Mesendoderm (in vitro differentiated cells): ENCODE data around the gene EYA2.
"Not testable (repeated sequence)": the region's sequence is repeated elsewhere in the genome, so short reads cannot be mapped to it uniquely, and the experiment has no call there.

ENCODE experiments used
- DNase-seq: peaks from one replicate; pipeline ENCODE4 v3.0.0; 2013
- H2AK5ac ChIP-seq: 2 replicates; pipeline ENCODE4 v1.6.1; 2013; ENCODE audit warnings: low read length, inconsistent platforms
- H2BK120ac ChIP-seq: 2 replicates; pipeline ENCODE4 v1.6.1; 2013; ENCODE audit warnings: low read depth, mild to moderate bottlenecking, low read length, moderate library complexity, mixed read lengths
- H2BK15ac ChIP-seq: replicated peaks from 2 replicates; pipeline ENCODE4 v1.6.1; 2013; ENCODE audit warnings: low read depth, mild to moderate bottlenecking, moderate library complexity
- H2BK5ac ChIP-seq: 2 replicates; pipeline ENCODE4 v1.6.1; 2013; ENCODE audit warnings: low read length, inconsistent platforms
- H3K18ac ChIP-seq: 2 replicates; pipeline ENCODE4 v1.6.1; 2013; ENCODE audit warnings: mild to moderate bottlenecking, low read length, mixed read lengths
- H3K23ac ChIP-seq: one replicate; pipeline ENCODE4 v1.6.1; 2013; ENCODE audit warnings: low read length
- H3K27ac ChIP-seq: 2 replicates; pipeline ENCODE4 v1.5.1; 2013; ENCODE audit warnings: low read depth, mild to moderate bottlenecking, inconsistent platforms, low read length, moderate library complexity
- H3K27me3 ChIP-seq: 2 replicates; pipeline ENCODE4 v1.6.1; 2013; ENCODE audit warnings: low read length, control low read depth, mild to moderate bottlenecking, inconsistent platforms; ENCODE audit not compliant: insufficient read depth, poor library complexity
- H3K36me3 ChIP-seq: 2 replicates; pipeline ENCODE4 v1.6.1; 2013; ENCODE audit warnings: low read length, inconsistent platforms; ENCODE audit not compliant: control insufficient read depth, insufficient read depth
- H3K4ac ChIP-seq: one replicate; pipeline ENCODE4 v1.6.1; 2013; ENCODE audit warnings: low read depth, mild to moderate bottlenecking, low read length, moderate library complexity
- H3K4me1 ChIP-seq: 2 replicates; pipeline ENCODE4 v1.6.1; 2013; ENCODE audit warnings: low read depth, low read length, inconsistent platforms; ENCODE audit not compliant: control insufficient read depth
- H3K4me2 ChIP-seq: 2 replicates; pipeline ENCODE4 v1.6.1; 2013; ENCODE audit warnings: low read length
- H3K4me3 ChIP-seq: 2 replicates; pipeline ENCODE4 v1.5.1; 2013; ENCODE audit warnings: mild to moderate bottlenecking, low read length
- H3K56ac ChIP-seq: one replicate; pipeline ENCODE4 v1.6.1; 2013; ENCODE audit warnings: low read length
- H3K79me1 ChIP-seq: 2 replicates; pipeline ENCODE4 v1.6.1; 2013; ENCODE audit warnings: low read length, inconsistent platforms
- H3K79me2 ChIP-seq: 2 replicates; pipeline ENCODE4 v1.6.1; 2013; ENCODE audit warnings: mild to moderate bottlenecking, low read length; ENCODE audit not compliant: control insufficient read depth, insufficient read depth
- H3K9ac ChIP-seq: 2 replicates; pipeline ENCODE4 v1.6.1; 2013; ENCODE audit warnings: low read length, inconsistent platforms
- H4K5ac ChIP-seq: one replicate; pipeline ENCODE4 v1.6.1; 2013; ENCODE audit warnings: low read length
- H4K8ac ChIP-seq: one replicate; pipeline ENCODE4 v1.6.1; 2013; ENCODE audit warnings: low read depth, mild to moderate bottlenecking, control low read depth, low read length, moderate library complexity
- WGBS: extraction: QIAGEN DNeasy Blood & Tissue Kit; methylation state at CpG from one replicate; pipeline ENCODE4 v1.1.7; 2013; ENCODE audit warnings: low lambda C conversion rate, missing lambda C conversion rate; ENCODE audit not compliant: insufficient coverage; ENCODE audit errors: extremely low coverage; 5-methylcytosine and 5-hydroxymethylcytosine counted together

EYA2 gene

DNA sequence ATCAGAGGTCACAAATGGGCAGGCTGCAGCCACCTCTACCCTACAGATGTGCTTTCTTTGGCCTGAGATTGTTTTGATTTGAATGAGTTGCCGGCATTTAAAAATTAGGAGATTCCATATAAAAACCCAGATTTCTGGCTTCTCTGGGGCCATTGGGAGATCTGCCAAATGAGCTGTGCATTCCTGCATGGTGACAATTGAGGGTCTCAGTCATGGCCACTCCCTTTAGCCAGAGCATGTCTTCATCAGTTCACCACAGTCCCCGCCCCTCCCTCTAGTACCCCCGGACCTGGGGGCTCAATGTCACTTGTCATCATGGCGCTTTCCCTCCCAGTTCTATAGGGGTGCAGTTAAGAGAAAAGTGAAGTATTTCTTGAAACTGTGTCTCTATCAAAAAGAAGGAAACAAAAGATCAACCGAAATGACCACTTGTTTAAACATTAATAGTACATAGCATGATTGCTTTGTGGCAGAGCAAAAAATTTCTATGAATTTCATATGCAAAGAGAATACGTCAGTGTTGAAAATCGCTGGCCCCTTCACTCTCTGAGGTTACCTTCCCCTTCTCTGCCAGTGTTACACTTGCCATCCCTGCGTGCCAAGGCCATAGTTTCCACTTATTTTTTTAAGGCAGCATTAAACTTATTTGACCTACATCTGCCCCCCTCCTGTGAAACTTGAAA is 21.1 kb downstream of the EYA2 start:
- Histone ChIP-seq H3K36me3 (no peaks in the 10 kb centered on the region), H3K4me2 (no peak overlapping the region), H3K27me3 (no peaks in the 10 kb centered on the region), H2AK5ac (no peak overlapping the region), H3K79me1 (no peaks in the 10 kb centered on the region), H2BK5ac (no peak overlapping the region), H3K9ac (no peak overlapping the region), H2BK15ac (no peak overlapping the region), H3K4ac (no peak overlapping the region), H3K56ac (no peak overlapping the region), H4K8ac (no peak overlapping the region), H3K18ac (no peak overlapping the region), H3K27ac (no peak overlapping the region), H3K4me1 (no peaks in the 10 kb centered on the region), H3K4me3 (no peak overlapping the region), H3K79me2 (no peaks in the 10 kb centered on the region), H2BK120ac (no peak overlapping the region), H3K23ac (no peak overlapping the region), H4K5ac (no peak overlapping the region)
- DNase-seq = no peak
- WGBS = no CpG with 5 or more reads among the region's 8 CpGs

DNA sequence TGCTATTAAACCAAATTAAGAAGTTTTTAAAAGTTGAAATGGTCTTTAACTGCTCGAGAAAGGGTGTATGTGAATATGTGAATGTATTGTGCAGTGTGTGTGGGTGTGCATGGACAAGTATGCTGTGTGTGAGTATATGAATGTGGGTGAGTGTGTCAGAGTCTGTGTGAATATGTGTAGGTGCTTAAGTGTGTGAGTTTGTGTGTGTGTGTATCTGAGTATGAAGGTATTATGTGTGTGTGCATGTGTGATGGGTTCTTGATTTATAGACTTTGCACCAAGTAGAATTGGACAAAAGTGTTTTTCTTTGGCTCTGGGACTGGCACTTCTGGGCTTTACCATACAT is 21.6 kb downstream of the EYA2 start:
- Histone ChIP-seq H3K27ac (no peak overlapping the region), H3K27me3 (no peaks in the 10 kb centered on the region), H3K18ac (no peak overlapping the region), H4K8ac (no peak overlapping the region), H3K4me2 (no peak overlapping the region), H3K4ac (no peak overlapping the region), H2BK15ac (no peak overlapping the region), H3K79me2 (no peaks in the 10 kb centered on the region), H3K56ac (no peak overlapping the region), H3K36me3 (no peaks in the 10 kb centered on the region), H3K4me1 (no peaks in the 10 kb centered on the region), H3K9ac (no peak overlapping the region), H3K79me1 (no peaks in the 10 kb centered on the region), H2BK120ac (no peak overlapping the region), H3K23ac (no peak overlapping the region), H3K4me3 (no peak overlapping the region), H4K5ac (no peak overlapping the region), H2BK5ac (no peak overlapping the region), H2AK5ac (no peak overlapping the region)
- no peak for DNase-seq
- 100% methylated on average over 1 of the region's 1 CpG for WGBS

DNA sequence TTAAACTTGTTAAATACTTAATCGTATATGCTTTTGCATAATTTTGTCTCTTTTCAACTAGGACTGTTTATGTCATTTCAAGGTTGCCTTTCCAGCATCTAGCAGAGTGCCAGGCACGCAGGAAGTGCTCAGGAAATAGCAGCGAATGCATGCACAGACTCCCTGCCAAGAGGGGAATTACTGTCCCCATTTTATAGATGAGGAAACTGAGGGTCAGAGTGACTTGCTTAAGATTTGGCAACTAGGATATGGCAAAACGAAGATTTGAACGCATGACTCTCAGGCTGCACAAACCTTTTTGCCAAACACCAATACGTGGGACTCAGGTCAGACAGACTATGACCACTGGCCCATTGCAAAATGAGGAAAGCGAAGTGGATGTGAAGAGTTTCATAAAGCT is 22.5 kb downstream of the EYA2 start:
- DNase-seq = no peak
- no CpG with 5 or more reads among the region's 7 CpGs for WGBS
- H3K79me1 ChIP-seq = no peaks in the 10 kb centered on the region

DNA sequence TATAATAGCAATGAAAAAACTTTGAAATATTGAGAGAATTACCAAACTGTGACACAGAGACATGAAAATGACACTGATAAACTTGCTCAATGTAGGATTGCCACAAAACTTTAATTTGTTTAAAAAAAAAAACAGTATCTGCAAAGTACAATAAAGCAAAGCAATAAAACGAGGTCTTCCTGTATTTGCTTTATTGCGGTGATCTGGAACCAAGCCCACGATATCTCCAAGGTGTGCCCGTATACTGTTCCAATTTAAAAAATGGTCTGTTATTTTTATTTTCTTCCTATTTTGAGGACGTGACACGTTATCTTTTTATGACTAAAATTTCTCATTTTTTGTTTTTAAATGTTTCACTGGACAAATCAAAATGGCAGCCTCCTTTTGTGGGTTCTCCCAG is 25.5 kb downstream of the EYA2 start:
- H2BK5ac ChIP-seq = no peak overlapping the region
- no peak overlapping the region for H4K5ac ChIP-seq
- H3K79me2 ChIP-seq = no peaks in the 10 kb centered on the region
- H3K27ac ChIP-seq = no peak overlapping the region
- no peaks in the 10 kb centered on the region for H3K36me3 ChIP-seq
- DNase-seq = no peak
- H3K56ac ChIP-seq = no peak overlapping the region
- no peak overlapping the region for H3K9ac ChIP-seq
- H3K4me2 ChIP-seq = no peak overlapping the region
- no peak overlapping the region for H3K18ac ChIP-seq
- H2BK15ac ChIP-seq = no peak overlapping the region
- WGBS = no CpG with 5 or more reads among the region's 6 CpGs
- no peak overlapping the region for H3K4me3 ChIP-seq
- no peaks in the 10 kb centered on the region for H3K79me1 ChIP-seq
- no peak overlapping the region for H3K4ac ChIP-seq
- H3K4me1 ChIP-seq = no peaks in the 10 kb centered on the region
- H3K23ac ChIP-seq = no peak overlapping the region
- no peaks in the 10 kb centered on the region for H3K27me3 ChIP-seq
- no peak overlapping the region for H2AK5ac ChIP-seq
- H2BK120ac ChIP-seq = no peak overlapping the region
- H4K8ac ChIP-seq = no peak overlapping the region

More for the DNA sequence above, 22.5 kb downstream of the EYA2 start:
- Histone ChIP-seq H4K5ac (no peak overlapping the region), H3K27ac (no peak overlapping the region), H3K4me3 (no peak overlapping the region), H3K23ac (no peak overlapping the region), H3K18ac (no peak overlapping the region), H3K27me3 (no peaks in the 10 kb centered on the region), H3K4me1 (no peaks in the 10 kb centered on the region), H3K4me2 (no peak overlapping the region), H2AK5ac (no peak overlapping the region), H3K36me3 (no peaks in the 10 kb centered on the region), H2BK15ac (no peak overlapping the region), H3K4ac (no peak overlapping the region), H3K9ac (no peak overlapping the region), H3K79me2 (no peaks in the 10 kb centered on the region), H4K8ac (no peak overlapping the region), H2BK5ac (no peak overlapping the region), H3K56ac (no peak overlapping the region), H2BK120ac (no peak overlapping the region)

DNA sequence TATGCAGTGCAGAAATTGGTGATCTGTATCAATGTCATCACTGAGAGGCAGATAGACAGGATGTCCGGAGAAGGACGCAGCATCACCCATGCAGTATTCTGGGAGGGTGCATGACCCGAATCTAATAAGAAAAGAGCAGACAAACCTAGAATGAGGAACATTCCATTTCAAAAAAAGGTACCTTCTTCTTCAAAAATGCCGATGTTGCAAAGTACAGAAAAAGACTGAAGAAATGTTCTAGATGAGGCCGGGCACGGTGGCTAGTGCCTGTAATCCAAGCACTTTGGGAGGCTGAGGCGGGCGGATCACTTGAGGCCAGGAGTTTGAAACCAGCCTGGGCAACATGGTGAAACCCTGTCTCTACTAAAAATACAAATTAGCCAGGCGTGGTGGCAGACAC is 28.2 kb downstream of the EYA2 start:
- not testable (repeated sequence) for H2BK120ac ChIP-seq, H4K8ac ChIP-seq, H2AK5ac ChIP-seq, H3K79me2 ChIP-seq, H3K4ac ChIP-seq, H3K23ac ChIP-seq, H3K4me1 ChIP-seq, H3K27me3 ChIP-seq, H3K27ac ChIP-seq, H4K5ac ChIP-seq, H3K18ac ChIP-seq, H3K4me3 ChIP-seq, H3K4me2 ChIP-seq, H3K9ac ChIP-seq, H2BK5ac ChIP-seq, DNase-seq, H2BK15ac ChIP-seq, H3K56ac ChIP-seq, H3K79me1 ChIP-seq, H3K36me3 ChIP-seq
- no CpG with 5 or more reads among the region's 9 CpGs for WGBS

DNA sequence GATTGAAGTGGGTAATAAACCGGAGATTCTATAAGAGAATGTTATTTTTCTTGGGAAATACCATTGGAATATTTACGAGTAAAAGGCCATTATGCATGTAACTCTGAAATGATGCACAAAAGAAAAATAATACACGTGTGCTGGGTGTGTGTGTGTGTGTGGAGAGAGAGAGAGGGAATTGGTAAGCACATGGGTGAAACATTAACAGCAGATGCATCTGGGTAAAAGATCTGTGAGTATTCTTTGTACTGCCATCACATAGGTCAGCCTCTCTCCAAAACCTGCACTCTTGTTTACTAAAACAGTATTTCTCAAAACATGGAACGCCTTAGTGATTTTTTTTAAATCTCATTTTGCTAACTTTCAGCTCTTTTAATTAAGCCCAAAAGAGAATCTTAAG is 28.9 kb downstream of the EYA2 start:
- Histone ChIP-seq H3K36me3 (no peaks in the 10 kb centered on the region), H2BK120ac (no peak overlapping the region), H4K5ac (no peak overlapping the region), H2BK5ac (no peak overlapping the region), H4K8ac (no peak overlapping the region), H3K4ac (no peak overlapping the region), H3K4me1 (no peaks in the 10 kb centered on the region), H3K4me3 (no peak overlapping the region), H3K27me3 (no peaks in the 10 kb centered on the region), H3K18ac (no peak overlapping the region), H2AK5ac (no peak overlapping the region), H3K27ac (no peak overlapping the region), H3K4me2 (no peak overlapping the region), H2BK15ac (no peak overlapping the region), H3K79me2 (no peaks in the 10 kb centered on the region), H3K56ac (no peak overlapping the region), H3K79me1 (no peaks in the 10 kb centered on the region), H3K23ac (no peak overlapping the region), H3K9ac (no peak overlapping the region)
- DNase-seq = no peak
- 100% methylated on average over 1 of the region's 4 CpGs for WGBS
